GM12878 (cell line): Measurements from ENCODE around the gene VAV2.

Experiments used
- BCL3 ChIP-seq: IDR thresholded peaks from 2 replicates; pipeline ENCODE4 v1.6.1; 2011; ENCODE audit warnings: borderline replicate concordance, low read depth, mild to moderate bottlenecking, moderate library complexity, low read length; ENCODE audit not compliant: insufficient read depth, poor library complexity, severe bottlenecking
- BHLHE40 ChIP-seq, 2 experiments: fragments of 450-650 bp in 1 of 2; IDR thresholded peaks; 2 replicates each; pipeline ENCODE4 v1.6.1; 2011 to 2017; ENCODE audit warnings: low read depth in 2 of 2, borderline replicate concordance in 1 of 2, improper control_type of control experiment in 1 of 2, low read length in 1 of 2, mild to moderate bottlenecking in 1 of 2
- CTCF ChIP-seq, 3 experiments: IDR thresholded peaks in 2 of 3; conservative IDR thresholded peaks in 1 of 3; 2 replicates each; pipeline ENCODE4 v1.5.1; 2011; ENCODE audit warnings: low read depth in 3 of 3, low read length in 3 of 3, mild to moderate bottlenecking in 3 of 3, control low read depth in 2 of 3, moderate library complexity in 2 of 3, inconsistent platforms in 1 of 3, mixed read lengths in 1 of 3; ENCODE audit not compliant: control insufficient read depth in 2 of 3, insufficient read depth in 1 of 3; ENCODE audit errors: extremely low read depth in 1 of 3
- E4F1 ChIP-seq: fragments of 450-650 bp; IDR thresholded peaks from 2 replicates; pipeline ENCODE4 v1.6.1; 2018; ENCODE audit warnings: borderline replicate concordance, mild to moderate bottlenecking; ENCODE audit not compliant: partially characterized antibody
- JUNB ChIP-seq: IDR thresholded peaks from 2 replicates; pipeline ENCODE4 v1.6.1; 2016; ENCODE audit warnings: antibody characterized with exemption, mild to moderate bottlenecking
- NFIC ChIP-seq: IDR thresholded peaks from 2 replicates; pipeline ENCODE4 v1.6.1; 2012; ENCODE audit warnings: low read depth, mild to moderate bottlenecking, inconsistent platforms, low read length, moderate library complexity
- NFYA ChIP-seq: IDR thresholded peaks from 2 replicates; pipeline ENCODE4 v1.6.1; 2011; ENCODE audit warnings: low read depth, mild to moderate bottlenecking, low read length, improper control_type of control experiment, borderline replicate concordance
- PAX8 ChIP-seq: fragments of 450-650 bp; IDR thresholded peaks from 2 replicates; pipeline ENCODE4 v1.6.1; 2017; ENCODE audit warnings: mild to moderate bottlenecking, moderate library complexity
- POLR2A ChIP-seq: IDR thresholded peaks from 2 replicates; pipeline ENCODE4 v1.6.1; 2011; ENCODE audit warnings: low read depth, mild to moderate bottlenecking, low read length
- REST ChIP-seq: IDR thresholded peaks from 2 replicates; pipeline ENCODE4 v1.6.1; 2012; ENCODE audit warnings: mild to moderate bottlenecking, low read depth, low read length
- SREBF2 ChIP-seq: IDR thresholded peaks from 2 replicates; pipeline ENCODE4 v1.6.1; 2012; ENCODE audit warnings: mild to moderate bottlenecking, low read length
- SUZ12 ChIP-seq: fragments of 200-600 bp; sonication (generic); IDR thresholded peaks from one replicate; pipeline ENCODE4 v1.6.1; 2018; ENCODE audit warnings: antibody characterized with exemption, mild to moderate bottlenecking; ENCODE audit not compliant: unreplicated experiment
- USF2 ChIP-seq: IDR thresholded peaks from 2 replicates; pipeline ENCODE4 v1.6.1; 2011; ENCODE audit warnings: low read depth, low read length, improper control_type of control experiment, borderline replicate concordance
- ZSCAN29 ChIP-seq: fragments of 450-650 bp; IDR thresholded peaks from 2 replicates; pipeline ENCODE4 v1.6.1; 2017; ENCODE audit warnings: mild to moderate bottlenecking, moderate library complexity

GRCh38 chr9:134040176-134040565 lies 48.0 kb upstream of the VAV2 start:
- TF ChIP-seq CTCF (IDR thresholded peaks at IDR 0.05 in 2 of 3, conservative IDR thresholded peaks at IDR 0.05 in 1 of 3; ENCODE audit: control insufficient read depth in 2 of 3, extremely low read depth in 1 of 3, insufficient read depth in 1 of 3, low read depth in 3 of 3, low read length in 3 of 3) (no peak), SREBF2 (no peak), NFIC (no peak), SUZ12 (no peak), USF2 (no peak), BCL3 (no peak), E4F1 (no peak), NFYA (no peak), ZSCAN29 (no peak), PAX8 (no peak), REST (no peak), JUNB (no peak), POLR2A (no peak), BHLHE40 (IDR thresholded peaks at IDR 0.05; ENCODE audit: borderline replicate concordance in 1 of 2, low read depth in 2 of 2, low read length in 1 of 2) (no peak)
